Astrocyte (in vitro differentiated cells and primary cell): Measurements from ENCODE around the gene CREB5. TPM values are rescaled to one million over a fixed set of nuclear protein-coding genes. Genes with fewer than 3 reads are reported as not detected.
A peak's percentile ranks its signal among the peaks of the same experiment; 100 is the strongest.

ENCODE experiments used
- DNase-seq: peaks from one replicate; pipeline ENCODE4 v3.0.0-alpha.2; 2010; ENCODE audit warnings: low read depth
- FAIRE-seq: peaks from 2 replicates; lab custom pipeline; 2011; peaks lifted over from hg19 to GRCh38; lab: Jason Lieb, UNC
- H2AFZ ChIP-seq: 2 replicates; pipeline ENCODE4 v1.6.0; 2012; ENCODE audit warnings: low read depth, low read length, inconsistent platforms
- H3K27ac ChIP-seq: 2 replicates; pipeline ENCODE4 v1.5.1; 2011; ENCODE audit warnings: low read depth, low read length, inconsistent platforms
- H3K27me3 ChIP-seq: 2 replicates; pipeline ENCODE4 v1.6.0; 2011; ENCODE audit warnings: low read length, inconsistent platforms; ENCODE audit not compliant: insufficient read depth
- H3K36me3 ChIP-seq: 2 replicates; pipeline ENCODE4 v1.5.1; 2011; ENCODE audit warnings: low read length, inconsistent platforms; ENCODE audit not compliant: insufficient read depth
- H3K4me1 ChIP-seq: 2 replicates; pipeline ENCODE4 v1.5.1; 2011; ENCODE audit warnings: low read length, inconsistent platforms; ENCODE audit not compliant: insufficient read depth
- H3K4me2 ChIP-seq: 2 replicates; pipeline ENCODE4 v1.6.0; 2012; ENCODE audit warnings: low read length, inconsistent platforms
- H3K4me3 ChIP-seq: 2 replicates; pipeline ENCODE4 v1.5.1; 2011; ENCODE audit warnings: low read depth, mild to moderate bottlenecking, low read length, inconsistent platforms; ENCODE audit not compliant: insufficient read depth
- H3K79me2 ChIP-seq: 2 replicates; pipeline ENCODE4 v1.6.0; 2012; ENCODE audit warnings: mild to moderate bottlenecking, low read length, inconsistent platforms; ENCODE audit not compliant: insufficient read depth
- H3K9ac ChIP-seq: 2 replicates; pipeline ENCODE4 v1.6.0; 2012; ENCODE audit warnings: mild to moderate bottlenecking, low read length, inconsistent platforms
- H3K9me3 ChIP-seq: 2 replicates; pipeline ENCODE4 v1.5.1; 2012; ENCODE audit warnings: low read depth, mild to moderate bottlenecking, low read length, inconsistent platforms; ENCODE audit not compliant: insufficient read depth
- H4K20me1 ChIP-seq: 2 replicates; pipeline ENCODE4 v1.6.0; 2012; ENCODE audit warnings: low read length, inconsistent platforms; ENCODE audit not compliant: insufficient read depth
- H3K27ac Mint-ChIP-seq: one replicate; pipeline ENCODE4 v1.8.0; 2021; ENCODE audit warnings: mild to moderate bottlenecking, mixed read lengths; ENCODE audit not compliant: unreplicated experiment
- H3K27me3 Mint-ChIP-seq: one replicate; pipeline ENCODE4 v1.8.0; 2021; ENCODE audit warnings: low read depth, mixed read lengths; ENCODE audit not compliant: unreplicated experiment
- H3K36me3 Mint-ChIP-seq: one replicate; pipeline ENCODE4 v1.8.0; 2021; ENCODE audit warnings: low read depth, mixed read lengths; ENCODE audit not compliant: unreplicated experiment
- H3K4me1 Mint-ChIP-seq: one replicate; pipeline ENCODE4 v1.8.0; 2021; ENCODE audit warnings: low read depth, mixed read lengths; ENCODE audit not compliant: unreplicated experiment
- H3K4me3 Mint-ChIP-seq: one replicate; pipeline ENCODE4 v1.8.0; 2021; ENCODE audit warnings: mild to moderate bottlenecking, moderate library complexity, mixed read lengths; ENCODE audit not compliant: unreplicated experiment
- H3K9me3 Mint-ChIP-seq: one replicate; pipeline ENCODE4 v1.8.0; 2021; ENCODE audit warnings: mild to moderate bottlenecking, mixed read lengths; ENCODE audit not compliant: unreplicated experiment
- CTCF ChIP-seq: IDR thresholded peaks from 2 replicates; pipeline ENCODE4 v1.5.1; 2011; ENCODE audit warnings: low read depth, mild to moderate bottlenecking, inconsistent platforms, low read length, moderate library complexity; ENCODE audit not compliant: insufficient read depth
- EZH2 ChIP-seq: IDR thresholded peaks from 2 replicates; pipeline ENCODE4 v1.6.1; 2012; ENCODE audit warnings: mild to moderate bottlenecking, low read length, inconsistent platforms; ENCODE audit not compliant: insufficient read depth
- total RNA-seq: library from RNA; stranded (reverse); gene quantifications from 2 replicates; pipeline ENCODE4 v1.2.1, GENCODE V29; 2021

CREB5 gene
- total RNA-seq, 1 donor from 2014 or later, result 25.4 TPM

DNA sequence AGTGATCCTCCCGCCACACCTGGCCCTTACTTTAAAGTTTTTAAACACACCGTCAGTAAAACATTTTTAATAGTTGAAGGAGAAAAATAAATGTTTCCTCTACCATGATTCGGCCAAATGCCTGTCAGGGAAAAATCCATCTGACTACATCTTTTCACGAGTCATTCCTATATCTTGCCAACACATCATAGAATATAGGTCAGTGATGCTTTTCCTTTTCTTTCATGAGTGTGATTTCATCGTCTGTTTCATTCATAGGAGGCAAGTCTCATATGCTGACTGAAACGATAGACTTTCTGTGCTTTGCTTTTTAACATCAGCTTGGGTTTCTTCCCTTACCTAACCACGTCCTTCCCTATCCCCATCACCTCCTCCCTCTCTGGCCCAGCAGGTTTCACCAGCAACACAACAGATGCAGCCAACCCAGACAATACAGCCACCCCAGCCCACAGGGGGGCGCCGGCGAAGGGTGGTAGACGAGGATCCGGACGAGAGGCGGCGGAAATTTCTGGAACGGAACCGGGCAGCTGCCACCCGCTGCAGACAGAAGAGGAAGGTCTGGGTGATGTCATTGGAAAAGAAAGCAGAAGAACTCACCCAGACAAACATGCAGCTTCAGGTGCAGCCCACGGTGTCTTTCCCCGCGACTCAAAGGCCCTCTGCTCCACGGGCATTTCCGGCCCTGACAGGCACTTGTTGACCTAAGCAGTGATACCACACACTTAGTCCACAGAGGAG, 396.6 kb downstream of the CREB5 start:
- no peak overlapping the region for H3K4me2 ChIP-seq
- Mint-ChIP-seq H3K9me3 (no peaks in the 10 kb centered on the region), H3K4me3 (no peak overlapping the region), H3K4me1 (peaks cover 18% of the 10 kb centered on the region), H3K27me3 (no peaks in the 10 kb centered on the region), H3K27ac (peak overlapping the region; percentile 94), H3K36me3 (peaks cover 28% of the 10 kb centered on the region)
- H3K36me3 ChIP-seq, result no peaks in the 10 kb centered on the region
- H3K4me1 ChIP-seq, result peaks cover 17% of the 10 kb centered on the region
- no peak overlapping the region for H3K27ac ChIP-seq
- no peaks in the 10 kb centered on the region for H3K79me2 ChIP-seq
- H2AFZ ChIP-seq, result no peak overlapping the region
- FAIRE-seq (no peak), DNase-seq (peak; percentile 27)
- no peak overlapping the region for H3K9ac ChIP-seq
- TF ChIP-seq EZH2, result no peak
- no peak for TF ChIP-seq CTCF
- H3K4me3 ChIP-seq, result no peak overlapping the region
- H4K20me1 ChIP-seq, result no peaks in the 10 kb centered on the region
- no peaks in the 10 kb centered on the region for H3K9me3 ChIP-seq
- H3K27me3 ChIP-seq, result no peaks in the 10 kb centered on the region

DNA sequence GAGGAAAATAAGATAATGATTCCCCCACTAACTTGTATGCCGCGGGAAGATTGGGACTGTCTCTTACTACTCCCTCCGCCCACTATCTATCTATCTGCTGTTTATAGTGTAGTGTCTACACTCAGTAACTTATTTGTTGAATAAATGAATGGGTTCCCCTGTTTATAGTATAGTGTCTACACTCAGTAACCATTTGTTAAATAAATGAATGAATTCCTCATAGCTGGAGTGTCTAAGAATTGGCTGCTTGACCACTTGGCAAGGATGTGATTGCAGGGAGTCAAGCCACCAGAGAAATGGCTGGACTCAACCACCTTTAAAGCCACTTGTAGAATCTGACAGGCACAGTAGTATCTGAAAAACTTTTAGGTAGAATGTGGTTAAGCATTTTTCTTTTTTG, 398.7 kb downstream of the CREB5 start:
- no peaks in the 10 kb centered on the region for H3K9me3 ChIP-seq
- TF ChIP-seq CTCF, result no peak
- TF ChIP-seq EZH2, result no peak
- H3K9ac ChIP-seq, result no peak overlapping the region
- no peak overlapping the region for H2AFZ ChIP-seq
- Mint-ChIP-seq H3K27ac (no peak overlapping the region), H3K27me3 (no peaks in the 10 kb centered on the region), H3K36me3 (peaks cover 11% of the 10 kb centered on the region), H3K4me1 (peaks cover 14% of the 10 kb centered on the region), H3K4me3 (no peak overlapping the region), H3K9me3 (no peaks in the 10 kb centered on the region)
- FAIRE-seq (no peak), DNase-seq (peak; percentile 14)
- no peak overlapping the region for H3K4me3 ChIP-seq
- H3K4me2 ChIP-seq, result no peak overlapping the region
- no peaks in the 10 kb centered on the region for H3K27me3 ChIP-seq
- no peaks in the 10 kb centered on the region for H4K20me1 ChIP-seq
- H3K4me1 ChIP-seq, result peaks cover 13% of the 10 kb centered on the region
- H3K79me2 ChIP-seq, result no peaks in the 10 kb centered on the region
- H3K27ac ChIP-seq, result no peak overlapping the region
- H3K36me3 ChIP-seq, result no peaks in the 10 kb centered on the region
